Stomach (tissue), 4 donors: Measurements from ENCODE around the gene MAP3K1.

ENCODE experiments used
- CTCF ChIP-seq, 7 experiments: fragments of 450-650 bp in 4 of 7; fragments of 200-600 bp in 3 of 7; sonication (generic) in 3 of 7; IDR thresholded peaks; one replicate each; pipeline ENCODE4 v1.5.1; 2016 to 2019; ENCODE audit warnings: antibody characterized with exemption in 7 of 7, control low read depth in 2 of 7, mild to moderate bottlenecking in 1 of 7
- POLR2A ChIP-seq, 4 donors: fragments of 450-650 bp; IDR thresholded peaks; one replicate each; pipeline ENCODE4 v1.6.1; 2016; ENCODE audit warnings: antibody characterized with exemption in 4 of 4, control low read depth in 2 of 4, mild to moderate bottlenecking in 1 of 4, moderate library complexity in 1 of 4
- POLR2AphosphoS5 ChIP-seq, 3 donors: sonication (generic); formaldehyde crosslinking; IDR thresholded peaks; one replicate each; pipeline ENCODE4 v1.6.1; 2016; ENCODE audit warnings: antibody characterized with exemption in 3 of 3

DNA sequence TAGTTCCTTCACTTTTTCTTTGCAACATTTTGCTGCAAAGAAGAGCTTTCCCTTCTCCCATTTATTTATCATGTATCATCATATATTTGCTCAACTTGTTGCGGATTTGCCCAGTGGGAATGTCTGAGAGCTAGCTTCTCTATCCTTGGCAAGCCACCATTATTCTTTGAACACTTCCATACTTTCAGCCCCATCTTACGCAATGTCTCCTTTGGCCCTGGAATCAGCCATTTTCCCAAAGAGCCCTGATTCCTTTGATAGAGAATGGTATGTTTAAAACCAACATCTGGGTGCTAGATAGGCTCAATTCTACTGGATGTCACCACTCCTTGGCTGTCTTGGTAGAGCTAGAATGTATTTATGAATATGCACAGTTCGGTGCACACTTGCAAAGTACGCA, 81.4 kb downstream of the MAP3K1 start:
- TF ChIP-seq CTCF (IDR thresholded peaks at IDR 0.05) (no peak), POLR2AphosphoS5 (IDR thresholded peaks at IDR 0.05) (no peak), POLR2A (IDR thresholded peaks at IDR 0.05) (no peak)
